HG03354 (cell line): Measurements from ENCODE around the gene CXCL14.

Source experiments
- ATAC-seq: cut with Tn5 transposase; IDR thresholded peaks from one replicate; pipeline ENCODE4 v1.9.1; 2021; ENCODE audit warnings: mild to moderate bottlenecking; ENCODE audit not compliant: unreplicated experiment, poor library complexity, severe bottlenecking

CXCL14 gene

GRCh38 chr5:135521964-135522363 lies 56.8 kb downstream of the CXCL14 start:
- no peak for ATAC-seq
